Astrocyte (in vitro differentiated cells and primary cell): ENCODE data around the gene BBS9.

Experiments used
- EZH2 ChIP-seq: IDR thresholded peaks from 2 replicates; pipeline ENCODE4 v1.6.1; 2012; ENCODE audit warnings: mild to moderate bottlenecking, low read length, inconsistent platforms; ENCODE audit not compliant: insufficient read depth
- TF ChIP-seq, protein P1 (sequence below): IDR thresholded peaks from 2 replicates; pipeline ENCODE4 v1.5.1; 2011; ENCODE audit warnings: low read depth, mild to moderate bottlenecking, inconsistent platforms, low read length, moderate library complexity; ENCODE audit not compliant: insufficient read depth

- TF ChIP-seq, protein P1, sequence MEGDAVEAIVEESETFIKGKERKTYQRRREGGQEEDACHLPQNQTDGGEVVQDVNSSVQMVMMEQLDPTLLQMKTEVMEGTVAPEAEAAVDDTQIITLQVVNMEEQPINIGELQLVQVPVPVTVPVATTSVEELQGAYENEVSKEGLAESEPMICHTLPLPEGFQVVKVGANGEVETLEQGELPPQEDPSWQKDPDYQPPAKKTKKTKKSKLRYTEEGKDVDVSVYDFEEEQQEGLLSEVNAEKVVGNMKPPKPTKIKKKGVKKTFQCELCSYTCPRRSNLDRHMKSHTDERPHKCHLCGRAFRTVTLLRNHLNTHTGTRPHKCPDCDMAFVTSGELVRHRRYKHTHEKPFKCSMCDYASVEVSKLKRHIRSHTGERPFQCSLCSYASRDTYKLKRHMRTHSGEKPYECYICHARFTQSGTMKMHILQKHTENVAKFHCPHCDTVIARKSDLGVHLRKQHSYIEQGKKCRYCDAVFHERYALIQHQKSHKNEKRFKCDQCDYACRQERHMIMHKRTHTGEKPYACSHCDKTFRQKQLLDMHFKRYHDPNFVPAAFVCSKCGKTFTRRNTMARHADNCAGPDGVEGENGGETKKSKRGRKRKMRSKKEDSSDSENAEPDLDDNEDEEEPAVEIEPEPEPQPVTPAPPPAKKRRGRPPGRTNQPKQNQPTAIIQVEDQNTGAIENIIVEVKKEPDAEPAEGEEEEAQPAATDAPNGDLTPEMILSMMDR, result no peak
- TF ChIP-seq EZH2, result no peak
These were observed 17.8 kb upstream of the BBS9 start for GRCh38 chr7:33111614-33112013.
